Coronary artery (tissue), 2 donors: Measurements from ENCODE around the gene ACO1.

Experiments
- DNase-seq: peaks from one replicate; pipeline ENCODE4 v3.0.0-alpha.2; 2017; ENCODE audit warnings: low spot score
- H3K27ac ChIP-seq, 2 donors: fragments of 200-600 bp; sonication (generic); one replicate each; pipeline ENCODE4 v1.5.1; 2016 to 2019
- H3K4me3 ChIP-seq: fragments of 200-600 bp; sonication (generic); 2 replicates; pipeline ENCODE4 v1.5.1; 2016; ENCODE audit warnings: mild to moderate bottlenecking, moderate library complexity
- TF ChIP-seq, protein P1 (sequence below): fragments of 200-600 bp; sonication (generic); IDR thresholded peaks from one replicate; pipeline ENCODE4 v1.5.1; 2019; ENCODE audit warnings: antibody characterized with exemption

ACO1 gene

DNA sequence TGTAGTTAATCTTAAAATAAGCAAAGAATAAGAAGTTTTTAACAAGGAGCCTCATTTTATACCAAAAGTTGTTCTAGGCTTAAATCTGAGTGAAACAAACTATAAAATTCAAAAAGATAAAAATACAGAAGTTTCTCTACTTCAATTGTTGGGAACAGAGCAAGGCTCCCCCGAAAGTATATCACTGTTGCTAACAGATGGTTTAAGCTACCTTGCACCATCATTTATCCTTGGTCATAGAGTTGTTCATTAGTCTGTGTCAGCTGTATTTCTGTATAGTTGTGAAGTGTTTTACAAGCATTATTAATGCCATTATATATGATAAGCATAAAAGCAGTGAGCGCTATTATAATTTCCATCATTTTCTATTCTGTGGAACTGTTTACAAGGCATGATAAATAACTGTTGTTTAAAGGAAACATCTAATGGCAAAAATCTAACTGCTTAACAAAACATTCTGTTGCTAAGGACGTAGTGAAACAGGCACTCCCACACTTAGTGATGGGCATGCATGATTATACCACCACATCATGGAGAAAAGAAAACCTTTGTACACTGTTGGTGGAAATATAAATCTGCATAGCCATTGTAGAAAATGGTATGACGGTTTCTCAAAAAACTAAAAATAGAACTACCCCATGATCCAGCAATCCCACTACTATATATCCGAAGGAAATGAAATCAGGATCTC lies 23.3 kb upstream of the ACO1 start:
- Histone ChIP-seq H3K4me3 (no peak overlapping the region), H3K27ac (no peak overlapping the region)
- DNase-seq = no peak
- TF ChIP-seq, protein P1, sequence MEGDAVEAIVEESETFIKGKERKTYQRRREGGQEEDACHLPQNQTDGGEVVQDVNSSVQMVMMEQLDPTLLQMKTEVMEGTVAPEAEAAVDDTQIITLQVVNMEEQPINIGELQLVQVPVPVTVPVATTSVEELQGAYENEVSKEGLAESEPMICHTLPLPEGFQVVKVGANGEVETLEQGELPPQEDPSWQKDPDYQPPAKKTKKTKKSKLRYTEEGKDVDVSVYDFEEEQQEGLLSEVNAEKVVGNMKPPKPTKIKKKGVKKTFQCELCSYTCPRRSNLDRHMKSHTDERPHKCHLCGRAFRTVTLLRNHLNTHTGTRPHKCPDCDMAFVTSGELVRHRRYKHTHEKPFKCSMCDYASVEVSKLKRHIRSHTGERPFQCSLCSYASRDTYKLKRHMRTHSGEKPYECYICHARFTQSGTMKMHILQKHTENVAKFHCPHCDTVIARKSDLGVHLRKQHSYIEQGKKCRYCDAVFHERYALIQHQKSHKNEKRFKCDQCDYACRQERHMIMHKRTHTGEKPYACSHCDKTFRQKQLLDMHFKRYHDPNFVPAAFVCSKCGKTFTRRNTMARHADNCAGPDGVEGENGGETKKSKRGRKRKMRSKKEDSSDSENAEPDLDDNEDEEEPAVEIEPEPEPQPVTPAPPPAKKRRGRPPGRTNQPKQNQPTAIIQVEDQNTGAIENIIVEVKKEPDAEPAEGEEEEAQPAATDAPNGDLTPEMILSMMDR = no peak

DNA sequence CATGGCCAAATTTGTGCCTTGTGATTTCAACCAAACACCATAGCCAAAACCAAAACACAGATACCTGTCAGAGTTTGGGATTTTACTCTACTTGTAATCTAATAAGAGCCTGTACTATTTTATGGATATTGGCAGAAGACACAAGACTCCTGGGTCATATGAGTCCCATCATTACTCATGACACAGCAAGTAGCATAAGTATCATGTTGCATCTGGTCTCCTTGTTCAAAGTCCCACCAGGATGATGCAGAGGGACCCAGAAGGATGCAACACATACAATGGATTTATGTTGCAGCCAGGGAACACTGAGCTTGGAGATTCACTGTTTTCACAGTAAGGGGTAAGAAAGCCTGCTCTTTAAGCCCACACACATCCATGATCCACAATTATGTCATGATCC lies 13.2 kb upstream of the ACO1 start:
- Histone ChIP-seq H3K4me3 (no peak overlapping the region), H3K27ac (no peak overlapping the region)
- no peak for DNase-seq
- TF ChIP-seq, protein P1 = no peak

- no peak for DNase-seq
Observed at GRCh38 chr9:32371679-32372078, 12.8 kb upstream of the ACO1 start.

GRCh38 chr9:32376285-32376684 lies 8.2 kb upstream of the ACO1 start:
- H3K27ac ChIP-seq = no peak overlapping the region
- no peak overlapping the region for H3K4me3 ChIP-seq
- no peak for DNase-seq
- TF ChIP-seq, protein P1 = no peak

More at GRCh38 chr9:32371679-32372078, 12.8 kb upstream of the ACO1 start:
- H3K27ac ChIP-seq = no peak overlapping the region
- no peak overlapping the region for H3K4me3 ChIP-seq
- TF ChIP-seq, protein P1 = no peak

DNA sequence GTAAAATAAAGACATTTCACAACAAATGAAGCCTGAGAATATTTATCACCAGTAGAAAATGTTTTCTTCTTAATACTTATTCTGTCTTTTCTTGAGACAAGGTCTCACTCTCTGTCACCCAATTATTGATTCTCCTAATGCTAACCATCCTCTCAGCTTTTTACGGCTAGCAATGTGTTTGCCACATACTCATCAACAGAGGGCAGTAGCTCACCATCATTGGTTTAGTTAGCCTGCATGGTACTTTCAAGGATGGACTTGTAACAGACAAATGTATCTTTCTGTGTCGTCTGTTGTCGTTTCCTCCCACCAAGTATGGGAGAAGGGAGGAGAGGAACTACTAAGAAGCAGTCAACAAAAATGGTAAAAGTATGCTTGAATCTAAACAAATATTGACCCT lies 5.9 kb upstream of the ACO1 start:
- DNase-seq = no peak
- Histone ChIP-seq H3K27ac (no peak overlapping the region), H3K4me3 (no peak overlapping the region)
- TF ChIP-seq, protein P1 = peak; percentile 43

GRCh38 chr9:32378993-32379729 lies 5.3 kb upstream of the ACO1 start:
- DNase-seq = no peak
- H3K27ac ChIP-seq = no peak overlapping the region
- TF ChIP-seq, protein P1 = peak; percentile 35
- H3K4me3 ChIP-seq = no peak overlapping the region

DNA sequence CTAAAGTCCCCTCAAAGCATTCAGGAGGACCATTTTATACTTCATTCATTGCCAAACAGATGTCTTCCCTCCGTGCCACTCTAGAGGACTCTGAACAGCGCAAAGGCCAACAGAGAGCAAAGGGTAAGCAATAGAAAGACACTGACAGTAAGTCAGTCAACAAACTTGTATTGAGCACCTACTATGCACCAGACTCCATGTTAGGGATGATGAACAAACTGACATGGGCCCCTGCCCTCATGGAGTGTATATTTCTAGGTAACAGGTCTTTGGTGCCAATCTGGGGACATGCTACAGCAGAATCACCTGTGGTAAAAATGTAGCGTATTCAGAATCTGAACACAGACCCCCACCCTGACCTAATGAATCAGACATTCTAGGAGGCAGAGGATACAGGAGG lies 3.5 kb upstream of the ACO1 start:
- no peak overlapping the region for H3K27ac ChIP-seq
- H3K4me3 ChIP-seq = no peak overlapping the region
- TF ChIP-seq, protein P1 = no peak
- DNase-seq = no peak
